ENCODE measurements around the gene ARHGAP26. TPM values are rescaled to one million over a fixed set of nuclear protein-coding genes. Genes with fewer than 3 reads are reported as not detected.
A peak's percentile ranks its signal among the peaks of the same experiment; 100 is the strongest.

ARHGAP26 gene
- total and polyA plus RNA-seq, 2 of the 4 experiments (the other 2 are of a cell fraction): 0.54 to 0.56 TPM

- TF ChIP-seq ELK1 (IDR thresholded peaks at IDR 0.05; ENCODE audit: borderline replicate concordance, low read depth, low read length): no peak
- TF ChIP-seq CHD1 (IDR thresholded peaks at IDR 0.05; ENCODE audit: low read depth, low read length): no peak
Measured at GRCh38 chr5:143146161-143146560, 376.0 kb downstream of the ARHGAP26 start (continued).

- Histone ChIP-seq H4K5ac (ENCODE audit: low read depth, low read length) (no peak overlapping the region), H4K20me1 (ENCODE audit: insufficient read depth, low read length) (no peaks in the 10 kb centered on the region), H3K56ac (ENCODE audit: extremely low read depth, insufficient read depth, low read length) (no peak overlapping the region), H3K23ac (ENCODE audit: low read depth, low read length) (no peak overlapping the region), H2BK20ac (ENCODE audit: low read depth, low read length) (peak overlapping the region; percentile 46; the same call in 1 of the 2 replicates), H3K9me3 (ENCODE audit: control insufficient read depth, insufficient read depth, low read length) (no peaks in the 10 kb centered on the region), H2BK15ac (ENCODE audit: low read depth, low read length) (no peak overlapping the region), H3K9ac (ENCODE audit: low read depth, low read length) (no peak overlapping the region), H3K36me3 (ENCODE audit: control insufficient read depth, insufficient read depth, low read length) (no peaks in the 10 kb centered on the region), H3K9me1 (ENCODE audit: insufficient read depth, low read length) (peaks cover 11% of the 10 kb centered on the region), H2AFZ (replicated peaks; ENCODE audit: low read length, poor library complexity) (no peak overlapping the region), H2AK5ac (ENCODE audit: low read depth, low read length) (no peak overlapping the region; the same call in 1 of the 2 replicates), H3K4me1 (ENCODE audit: control insufficient read depth, insufficient read depth, low read length) (peaks cover 7% of the 10 kb centered on the region), H2BK120ac (ENCODE audit: low read depth, low read length) (0 out of 2 replicates have a peak overlapping the region, but pooled peaks have one; percentile 4), H3K79me1 (ENCODE audit: low read depth in 1 of 2, low read length in 2 of 2) (0 out of 4 replicates have a peak, but pooled peaks cover 0 to under 1% of the 10 kb centered on the region in 2 experiments), H2BK5ac (ENCODE audit: low read depth, low read length, poor library complexity, severe bottlenecking) (no peak overlapping the region), H4K8ac (ENCODE audit: low read depth in 2 of 2, low read length in 2 of 2) (no peak overlapping the region), H3K27ac (ENCODE audit: insufficient read depth, low read length) (no peak overlapping the region), H3K4ac (ENCODE audit: low read depth, low read length) (peak overlapping the region; percentile 20), H3K4me3 (ENCODE audit: insufficient read depth, low read depth, low read length) (no peak overlapping the region), H4K91ac (ENCODE audit: insufficient read depth, low read depth, low read length) (no peak overlapping the region), H2AK9ac (replicated peaks; ENCODE audit: low read depth, low read length, poor library complexity) (no peak overlapping the region), H3K14ac (replicated peaks; ENCODE audit: low read depth, low read length) (0 out of 2 replicates have a peak overlapping the region, but pooled peaks have one; percentile 12), H3K4me2 (ENCODE audit: low read depth, low read length) (no peak overlapping the region), H3K18ac (ENCODE audit: low read depth, low read length) (no peak overlapping the region), H3K27me3 (ENCODE audit: control insufficient read depth, insufficient read depth, low read length) (no peaks in the 10 kb centered on the region)
- ChIA-PET POLR2A (ENCODE audit: unreplicated experiment) (no interaction called here), CTCF (no interaction called here)
- in situ Hi-C loops (cut with MboI; ENCODE audit: low sequenced_read_pairs) (no loop called here), intact Hi-C loops (cut with micrococcal nuclease) (no loop called here), dilution Hi-C loops (cut with HindIII; ENCODE audit: low sequenced_read_pairs, unreplicated experiment) (no loop called here)
- ATAC-seq (ENCODE audit: low read depth): no peak
- 75% methylated on average over 2 of the region's 4 CpGs; no CpG with 5 or more reads in 1 of the 2 experiments for WGBS, 2 experiments (ENCODE audit: extremely low coverage in 2 of 2, insufficient read length in 1 of 2)
- no peak for DNase-seq
- no peak for TF ChIP-seq CEBPB (IDR thresholded peaks at IDR 0.05; ENCODE audit: low read depth, low read length)
- no peak for TF ChIP-seq FOS (IDR thresholded peaks at IDR 0.05; ENCODE audit: low read depth, low read length)
- TF ChIP-seq NFE2L2 (IDR thresholded peaks at IDR 0.05; ENCODE audit: low read depth, low read length): no peak
- TF ChIP-seq BHLHE40 (IDR thresholded peaks at IDR 0.05; ENCODE audit: low read depth, low read length): no peak
- no TSS peak for BruUV-seq (replicated peaks)
Measured at GRCh38 chr5:143147383-143147782, 377.2 kb downstream of the ARHGAP26 start.
